ENCODE results near the gene ZNF765. TPM values are rescaled to one million over a fixed set of nuclear protein-coding genes. Genes with fewer than 3 reads are reported as not detected.

Gene ZNF765
- total RNA-seq, 1 donor from 2014 or later, result 14.9 TPM

- H3K27ac ChIP-seq, result no peak within 1 kb of the TSS
- no peaks in the 10 kb centered on the region for H3K9me3 ChIP-seq (ENCODE audit: low read depth)
- H3K9ac ChIP-seq, result peak within 1 kb of the TSS; percentile 10
- H3K27me3 Mint-ChIP-seq (ENCODE audit: insufficient read depth, low read depth), result peaks cover 21% of the 10 kb centered on the region
- peak within 1 kb of the TSS; percentile 92 for H3K4me3 Mint-ChIP-seq
- DNase-seq (ENCODE audit: low spot score), result peak; percentile 93
- peak within 1 kb of the TSS; percentile 84 for H3K4me2 ChIP-seq
- H3K4me3 ChIP-seq, result peak within 1 kb of the TSS; percentile 71
- H3K79me2 ChIP-seq (ENCODE audit: low read depth), result peaks cover 11% of the 10 kb centered on the region
- peak within 1 kb of the TSS; percentile 95 for H2AFZ ChIP-seq (replicated peaks)
- peaks cover 13% of the 10 kb centered on the region for H3K9me3 Mint-ChIP-seq
- peaks cover 22% of the 10 kb centered on the region for H3F3A ChIP-seq (ENCODE audit: low read depth)
- H3K36me3 ChIP-seq, result no peaks in the 10 kb centered on the region
- H3K36me3 Mint-ChIP-seq, result no peaks in the 10 kb centered on the region
- H3K27me3 ChIP-seq, result peaks cover 4% of the 10 kb centered on the region
- H3K4me1 ChIP-seq, result peaks cover 14% of the 10 kb centered on the region
- H3K4me1 Mint-ChIP-seq, result peaks cover 6% of the 10 kb centered on the region
- TF ChIP-seq EZH2 (IDR thresholded peaks at IDR 0.05), result peak; percentile 2
- TF ChIP-seq, protein P1, sequence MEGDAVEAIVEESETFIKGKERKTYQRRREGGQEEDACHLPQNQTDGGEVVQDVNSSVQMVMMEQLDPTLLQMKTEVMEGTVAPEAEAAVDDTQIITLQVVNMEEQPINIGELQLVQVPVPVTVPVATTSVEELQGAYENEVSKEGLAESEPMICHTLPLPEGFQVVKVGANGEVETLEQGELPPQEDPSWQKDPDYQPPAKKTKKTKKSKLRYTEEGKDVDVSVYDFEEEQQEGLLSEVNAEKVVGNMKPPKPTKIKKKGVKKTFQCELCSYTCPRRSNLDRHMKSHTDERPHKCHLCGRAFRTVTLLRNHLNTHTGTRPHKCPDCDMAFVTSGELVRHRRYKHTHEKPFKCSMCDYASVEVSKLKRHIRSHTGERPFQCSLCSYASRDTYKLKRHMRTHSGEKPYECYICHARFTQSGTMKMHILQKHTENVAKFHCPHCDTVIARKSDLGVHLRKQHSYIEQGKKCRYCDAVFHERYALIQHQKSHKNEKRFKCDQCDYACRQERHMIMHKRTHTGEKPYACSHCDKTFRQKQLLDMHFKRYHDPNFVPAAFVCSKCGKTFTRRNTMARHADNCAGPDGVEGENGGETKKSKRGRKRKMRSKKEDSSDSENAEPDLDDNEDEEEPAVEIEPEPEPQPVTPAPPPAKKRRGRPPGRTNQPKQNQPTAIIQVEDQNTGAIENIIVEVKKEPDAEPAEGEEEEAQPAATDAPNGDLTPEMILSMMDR (IDR thresholded peaks at IDR 0.05), result peak; percentile 32
- TF ChIP-seq EZH2phosphoT487 (IDR thresholded peaks at IDR 0.05), result no peak
- no peaks in the 10 kb centered on the region for H4K20me1 ChIP-seq (ENCODE audit: low read depth)
- H3K27ac Mint-ChIP-seq, result no peak within 1 kb of the TSS
Measured at GRCh38 chr19:53365134-53365898, 29.6 kb upstream of the ZNF765 start, which contains the start of gene ZNF525. TSS of gene ZNF525 (plus strand) at chr19:53365705. CDS start at chr19:53372282, 6,577 bp downstream.

DNA sequence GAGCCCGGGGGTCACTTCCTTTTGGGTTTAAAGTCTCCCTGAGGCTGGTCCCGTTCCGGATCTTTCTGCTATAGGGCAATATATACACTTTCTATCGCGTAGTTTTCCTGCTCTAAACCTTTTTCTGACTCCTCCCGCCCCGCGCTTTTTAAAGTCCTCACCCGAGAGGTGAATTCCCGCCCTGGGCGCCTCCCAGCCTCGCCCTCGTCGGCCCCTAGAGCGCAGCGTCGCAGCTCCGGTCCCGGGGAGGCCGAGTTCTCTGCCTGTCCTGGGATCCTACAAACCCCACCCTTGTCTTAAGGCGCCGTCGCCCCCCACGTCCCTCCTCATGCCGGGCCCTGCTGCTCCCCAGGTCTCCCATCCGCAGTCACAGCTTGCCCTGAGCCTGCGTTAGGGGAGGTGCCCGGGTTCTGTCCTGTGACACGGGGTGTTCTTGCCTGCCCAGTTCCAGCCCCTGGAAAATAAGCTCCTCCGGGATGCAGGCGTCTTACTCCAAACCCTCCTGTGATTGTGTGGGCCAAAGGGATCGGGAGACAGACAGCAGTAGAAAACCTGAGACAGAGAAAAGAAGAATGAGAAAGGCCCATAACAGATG is 29.0 kb upstream of the ZNF765 start:
- no peak overlapping the region for H3K27ac ChIP-seq
- H3K36me3 Mint-ChIP-seq, result peaks cover 3% of the 10 kb centered on the region
- no peaks in the 10 kb centered on the region for H4K20me1 ChIP-seq (ENCODE audit: low read depth)
- H3F3A ChIP-seq (ENCODE audit: low read depth), result peaks cover 22% of the 10 kb centered on the region
- H3K27ac Mint-ChIP-seq, result no peak overlapping the region
- H3K9me3 Mint-ChIP-seq, result peaks cover 11% of the 10 kb centered on the region
- peak overlapping the region; percentile 71 for H3K4me3 ChIP-seq
- peak overlapping the region; percentile 10 for H3K9ac ChIP-seq
- H3K27me3 Mint-ChIP-seq (ENCODE audit: insufficient read depth, low read depth), result peaks cover 21% of the 10 kb centered on the region
- peaks cover 4% of the 10 kb centered on the region for H3K27me3 ChIP-seq
- H2AFZ ChIP-seq (replicated peaks), result peak overlapping the region; percentile 88
- TF ChIP-seq EZH2phosphoT487 (IDR thresholded peaks at IDR 0.05) (no peak), EZH2 (IDR thresholded peaks at IDR 0.05) (no peak)
- TF ChIP-seq, protein P1 (IDR thresholded peaks at IDR 0.05), result no peak
- peak overlapping the region; percentile 84 for H3K4me2 ChIP-seq
- peaks cover 14% of the 10 kb centered on the region for H3K4me1 ChIP-seq
- no peaks in the 10 kb centered on the region for H3K9me3 ChIP-seq (ENCODE audit: low read depth)
- H3K79me2 ChIP-seq (ENCODE audit: low read depth), result peaks cover 11% of the 10 kb centered on the region
- H3K36me3 ChIP-seq, result no peaks in the 10 kb centered on the region
- peaks cover 6% of the 10 kb centered on the region for H3K4me1 Mint-ChIP-seq
- H3K4me3 Mint-ChIP-seq, result peak overlapping the region; percentile 92
- peak; percentile 66 for DNase-seq (ENCODE audit: low spot score)

DNA sequence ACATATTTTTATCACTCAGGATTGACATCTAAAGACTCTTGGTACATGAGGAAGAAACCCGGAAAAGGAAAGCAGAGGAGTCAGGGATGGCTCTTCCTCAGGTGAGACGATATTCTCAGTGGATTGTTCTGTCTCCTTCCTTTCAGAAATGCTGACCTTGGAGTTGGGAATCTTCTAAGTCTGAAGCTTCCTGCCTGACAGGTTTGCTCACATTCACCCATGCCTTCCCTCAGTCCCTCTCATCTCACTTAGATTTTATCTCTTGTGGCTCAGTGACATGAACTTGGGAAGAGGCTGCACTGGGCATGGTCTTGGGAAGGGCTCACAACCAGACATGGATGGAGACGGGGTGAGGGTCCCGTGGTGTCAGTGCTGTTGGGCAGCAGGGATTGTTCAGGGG is 22.8 kb upstream of the ZNF765 start:
- peaks cover 9% of the 10 kb centered on the region for H3K9me3 Mint-ChIP-seq
- TF ChIP-seq, protein P1 (IDR thresholded peaks at IDR 0.05), result no peak
- TF ChIP-seq EZH2phosphoT487 (IDR thresholded peaks at IDR 0.05), result no peak
- no peak for TF ChIP-seq EZH2 (IDR thresholded peaks at IDR 0.05)
- H3K4me1 Mint-ChIP-seq, result no peaks in the 10 kb centered on the region

More for the DNA sequence above, 22.8 kb upstream of the ZNF765 start:
- H3K4me1 ChIP-seq, result peaks cover under 1% of the 10 kb centered on the region
- no peaks in the 10 kb centered on the region for H4K20me1 ChIP-seq (ENCODE audit: low read depth)
- no peaks in the 10 kb centered on the region for H3K27me3 ChIP-seq
- Mint-ChIP-seq H3K27ac (no peak overlapping the region), H3K4me3 (no peak overlapping the region), H3K27me3 (ENCODE audit: insufficient read depth, low read depth) (peaks cover 13% of the 10 kb centered on the region), H3K36me3 (peaks cover 15% of the 10 kb centered on the region)
- H3K9me3 ChIP-seq (ENCODE audit: low read depth), result no peaks in the 10 kb centered on the region
- DNase-seq (ENCODE audit: low spot score), result no peak
- no peak overlapping the region for H3K9ac ChIP-seq
- no peak overlapping the region for H2AFZ ChIP-seq (replicated peaks)
- H3K4me2 ChIP-seq, result no peak overlapping the region
- no peak overlapping the region for H3K27ac ChIP-seq
- H3F3A ChIP-seq (ENCODE audit: low read depth), result no peaks in the 10 kb centered on the region
- peaks cover 6% of the 10 kb centered on the region for H3K79me2 ChIP-seq (ENCODE audit: low read depth)
- no peak overlapping the region for H3K4me3 ChIP-seq
- no peaks in the 10 kb centered on the region for H3K36me3 ChIP-seq
